Measurements from ENCODE around the gene DNAJC18. TPM values are rescaled to one million over a fixed set of nuclear protein-coding genes. Genes with fewer than 3 reads are reported as not detected.

Gene DNAJC18
- total RNA-seq, 6 experiments from 2014 or later: 0.37 to 2.9 (median 0.75) TPM

DNA sequence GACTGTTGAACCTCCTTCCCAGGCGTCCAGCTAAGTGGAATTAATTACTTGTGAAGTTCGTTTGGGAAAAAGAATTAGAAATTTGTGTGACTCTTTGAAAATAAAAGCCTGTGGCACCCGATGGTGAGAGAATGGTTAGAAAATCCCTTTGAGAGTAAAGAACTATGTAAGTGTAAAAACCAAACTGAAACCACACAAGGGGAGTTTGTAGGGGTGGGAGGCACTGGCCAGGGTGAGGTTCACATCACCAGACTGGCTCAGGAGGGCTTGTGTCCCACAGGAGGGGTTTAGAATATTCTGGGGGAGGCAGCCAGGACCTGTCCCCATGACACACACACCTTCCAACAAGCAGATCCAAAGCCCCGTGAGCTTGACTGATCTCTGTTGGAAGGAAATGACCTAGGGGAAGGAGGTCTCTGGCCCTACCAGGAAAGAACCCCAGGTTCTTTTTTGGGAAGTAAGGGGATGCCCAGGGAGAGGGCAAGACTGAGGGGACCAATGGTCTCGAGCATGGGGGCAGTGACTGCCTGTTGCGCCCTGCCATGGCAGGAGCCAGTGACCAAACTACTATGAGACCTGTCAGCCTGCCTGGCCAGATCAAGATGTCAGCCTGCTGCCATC, 39.7 kb downstream of the DNAJC18 start:
- WGBS (ENCODE audit: insufficient coverage, low coverage, low lambda C conversion rate, missing lambda C conversion rate): 61% methylated on average over 4 of the region's 6 CpGs
- Histone ChIP-seq H3K4me1 (peaks cover 0 to 7% (median 0%) of the 10 kb centered on the region in 4 donors), H3K36me3 (no peaks in the 10 kb centered on the region), H3K4me3 (no peak overlapping the region), H3K27me3 (peaks cover 0 to 7% of the 10 kb centered on the region in 2 donors), H3K27ac (no peak overlapping the region), H3K9me3 (no peaks in the 10 kb centered on the region)
- TF ChIP-seq, protein P1, sequence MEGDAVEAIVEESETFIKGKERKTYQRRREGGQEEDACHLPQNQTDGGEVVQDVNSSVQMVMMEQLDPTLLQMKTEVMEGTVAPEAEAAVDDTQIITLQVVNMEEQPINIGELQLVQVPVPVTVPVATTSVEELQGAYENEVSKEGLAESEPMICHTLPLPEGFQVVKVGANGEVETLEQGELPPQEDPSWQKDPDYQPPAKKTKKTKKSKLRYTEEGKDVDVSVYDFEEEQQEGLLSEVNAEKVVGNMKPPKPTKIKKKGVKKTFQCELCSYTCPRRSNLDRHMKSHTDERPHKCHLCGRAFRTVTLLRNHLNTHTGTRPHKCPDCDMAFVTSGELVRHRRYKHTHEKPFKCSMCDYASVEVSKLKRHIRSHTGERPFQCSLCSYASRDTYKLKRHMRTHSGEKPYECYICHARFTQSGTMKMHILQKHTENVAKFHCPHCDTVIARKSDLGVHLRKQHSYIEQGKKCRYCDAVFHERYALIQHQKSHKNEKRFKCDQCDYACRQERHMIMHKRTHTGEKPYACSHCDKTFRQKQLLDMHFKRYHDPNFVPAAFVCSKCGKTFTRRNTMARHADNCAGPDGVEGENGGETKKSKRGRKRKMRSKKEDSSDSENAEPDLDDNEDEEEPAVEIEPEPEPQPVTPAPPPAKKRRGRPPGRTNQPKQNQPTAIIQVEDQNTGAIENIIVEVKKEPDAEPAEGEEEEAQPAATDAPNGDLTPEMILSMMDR (IDR thresholded peaks at IDR 0.05): no peak
- TF ChIP-seq POLR2A (IDR thresholded peaks at IDR 0.05): no peak
- intact Hi-C loops (cut with DNase I): no loop called here
- no peak for DNase-seq
- no peak for ATAC-seq

DNA sequence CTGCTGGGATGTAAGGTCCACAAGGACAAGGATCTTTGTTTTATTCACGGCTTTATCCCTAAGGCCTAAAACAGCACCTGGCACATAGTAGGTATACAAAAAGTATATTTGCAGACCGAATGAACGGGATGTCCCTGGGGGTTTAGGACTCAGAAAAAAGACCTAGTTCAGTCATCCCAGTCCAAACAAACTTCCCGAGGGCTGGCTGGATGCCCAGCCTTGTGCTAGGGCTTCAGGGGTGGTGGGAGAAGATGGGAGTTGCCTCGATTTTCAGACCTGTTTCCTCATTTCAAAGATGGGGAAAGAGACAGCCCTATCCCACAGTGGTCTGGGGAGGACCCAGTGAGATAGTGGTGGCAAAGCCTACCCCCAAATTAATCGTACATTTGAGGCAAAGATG, 41.4 kb downstream of the DNAJC18 start:
- Histone ChIP-seq H3K36me3 (no peaks in the 10 kb centered on the region), H3K4me1 (peaks cover 0 to 18% (median 4%) of the 10 kb centered on the region in 4 donors), H3K27ac (no peak overlapping the region), H3K4me3 (no peak overlapping the region), H3K27me3 (peaks cover 0 to 19% of the 10 kb centered on the region in 2 donors), H3K9me3 (no peaks in the 10 kb centered on the region)
- DNase-seq (no peak), ATAC-seq (no peak)
- WGBS (ENCODE audit: insufficient coverage, low coverage, low lambda C conversion rate, missing lambda C conversion rate): 44% methylated on average over 6 of the region's 6 CpGs
- intact Hi-C loops (cut with DNase I): no loop called here
- TF ChIP-seq POLR2A (IDR thresholded peaks at IDR 0.05): no peak
- TF ChIP-seq, protein P1 (IDR thresholded peaks at IDR 0.05): no peak

DNA sequence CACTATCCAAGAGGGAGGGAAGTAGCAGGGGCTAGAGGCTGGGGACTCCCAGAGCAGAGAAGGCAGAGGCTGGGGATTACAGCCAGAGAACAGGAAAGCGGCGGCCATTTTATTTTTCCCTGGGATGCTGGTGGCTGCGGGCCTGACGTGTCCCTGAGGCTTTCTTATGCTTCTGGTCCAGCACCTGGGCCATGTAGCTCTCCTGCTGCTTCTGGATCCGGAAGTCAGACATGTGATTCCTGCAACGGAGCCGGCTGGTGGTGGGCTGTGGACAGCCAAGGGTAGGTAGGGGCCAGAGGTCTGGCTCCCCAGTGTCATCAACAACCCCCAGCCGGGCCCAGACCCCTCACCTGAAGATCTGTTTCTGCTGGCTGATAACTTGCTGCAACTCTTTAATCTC, 42.6 kb downstream of the DNAJC18 start:
- Histone ChIP-seq H3K27me3 (peaks cover 0 to 19% of the 10 kb centered on the region in 2 donors), H3K9me3 (no peaks in the 10 kb centered on the region), H3K27ac (no peak overlapping the region), H3K4me1 (peaks cover 0 to 21% (median 4%) of the 10 kb centered on the region in 4 donors), H3K4me3 (no peak overlapping the region), H3K36me3 (no peaks in the 10 kb centered on the region)
- ATAC-seq (no peak), DNase-seq (peak in 1 of 3 donors; percentile 40)
- no CpG with 5 or more reads among the region's 8 CpGs for WGBS (ENCODE audit: insufficient coverage, low coverage, low lambda C conversion rate, missing lambda C conversion rate)
- TF ChIP-seq, protein P1 (IDR thresholded peaks at IDR 0.05): no peak
- no peak for TF ChIP-seq POLR2A (IDR thresholded peaks at IDR 0.05)
- intact Hi-C loops (cut with DNase I): no loop called here

DNA sequence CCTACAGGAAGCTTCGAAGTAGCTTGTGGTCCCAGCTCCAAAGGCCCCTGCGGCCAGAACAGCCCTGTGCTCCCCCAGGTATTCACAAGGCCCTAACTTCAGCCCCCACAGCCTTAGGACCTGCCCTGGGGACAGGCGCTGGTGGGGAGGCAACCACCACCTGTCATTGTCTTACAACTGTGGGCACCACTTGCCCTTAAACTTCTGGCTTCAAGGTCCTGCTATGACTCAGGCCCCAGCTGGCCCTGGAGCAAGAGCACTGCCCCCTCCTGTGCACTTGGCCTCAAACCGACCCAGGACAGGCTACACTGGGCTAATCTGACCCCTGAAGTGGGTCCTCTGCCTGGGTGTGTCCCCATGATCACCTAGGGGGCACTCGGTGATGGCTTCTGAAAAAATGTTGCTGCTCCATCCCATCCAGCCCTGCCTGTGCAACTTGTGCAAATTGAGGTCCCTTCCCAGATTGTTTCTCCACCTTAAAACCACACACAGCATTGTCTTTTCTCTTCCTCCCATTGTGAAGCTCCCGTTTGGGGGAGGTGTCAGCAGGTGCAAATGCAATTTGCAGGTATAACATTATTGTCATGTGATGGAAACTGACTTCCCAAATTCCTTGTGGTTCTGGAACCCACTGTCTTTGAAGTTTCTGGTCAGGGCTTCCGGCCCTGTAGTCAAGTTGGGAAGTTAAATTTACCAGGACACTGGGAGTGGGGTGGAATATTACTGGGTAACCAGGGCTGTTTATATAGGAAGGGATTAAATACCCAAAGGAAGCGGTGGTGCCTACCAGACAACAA, 43.3 kb downstream of the DNAJC18 start:
- Histone ChIP-seq H3K4me3 (no peak overlapping the region), H3K36me3 (no peaks in the 10 kb centered on the region), H3K9me3 (no peaks in the 10 kb centered on the region), H3K27me3 (peaks cover 0 to 19% of the 10 kb centered on the region in 2 donors), H3K4me1 (peaks cover 0 to 21% (median 4%) of the 10 kb centered on the region in 4 donors), H3K27ac (no peak overlapping the region)
- TF ChIP-seq, protein P1 (IDR thresholded peaks at IDR 0.05): no peak
- TF ChIP-seq POLR2A (IDR thresholded peaks at IDR 0.05): no peak
- no peak for DNase-seq
- ATAC-seq: no peak
- intact Hi-C loops (cut with DNase I): no loop called here
- 79% methylated on average over 4 of the region's 8 CpGs for WGBS (ENCODE audit: insufficient coverage, low coverage, low lambda C conversion rate, missing lambda C conversion rate)

All from right lobe of liver (tissue), 6 donors.